GM23338 (cell line): ENCODE results near the gene GRIK4. TPM values are rescaled to one million over a fixed set of nuclear protein-coding genes. Genes with fewer than 3 reads are reported as not detected.

Source experiments
- ATAC-seq: fragments of 200-7000 bp; cut with Tn5 transposase; 3 replicates; pipeline ENCODE4 v1.9.1; 2020
- DNase-seq: peaks from one replicate; pipeline ENCODE4 v3.0.0-alpha.2; 2015; ENCODE audit warnings: low spot score
- H2AFZ ChIP-seq: fragments of 200-600 bp; sonication (generic); 2 replicates; pipeline ENCODE4 v1.8.0; 2016; ENCODE audit warnings: antibody characterized with exemption, mild to moderate bottlenecking, moderate library complexity
- H3F3A ChIP-seq: fragments of 200-600 bp; sonication (generic); replicated peaks from 2 replicates; pipeline ENCODE4 v1.8.0; 2017; ENCODE audit warnings: antibody characterized with exemption, mixed run types, low read depth
- H3K27ac ChIP-seq: fragments of 200-600 bp; sonication (generic); 2 replicates; pipeline ENCODE4 v1.6.1; 2016; ENCODE audit warnings: low read depth
- H3K27me3 ChIP-seq: fragments of 200-600 bp; sonication (generic); 2 replicates; pipeline ENCODE4 v1.8.0; 2016; ENCODE audit warnings: mild to moderate bottlenecking, mixed run types, moderate library complexity; ENCODE audit not compliant: insufficient read depth
- H3K36me3 ChIP-seq: fragments of 200-600 bp; sonication (generic); 2 replicates; pipeline ENCODE4 v1.8.0; 2016; ENCODE audit warnings: mild to moderate bottlenecking; ENCODE audit not compliant: insufficient read depth
- H3K4me1 ChIP-seq: fragments of 200-600 bp; sonication (generic); 2 replicates; pipeline ENCODE4 v1.8.0; 2016; ENCODE audit warnings: mild to moderate bottlenecking, moderate library complexity; ENCODE audit not compliant: insufficient read depth
- H3K4me2 ChIP-seq: fragments of 200-600 bp; sonication (generic); 2 replicates; pipeline ENCODE4 v1.7.1; 2017; ENCODE audit warnings: mixed run types
- H3K4me3 ChIP-seq: fragments of 200-600 bp; sonication (generic); 2 replicates; pipeline ENCODE4 v1.6.1; 2016; ENCODE audit warnings: mixed run types
- H3K79me2 ChIP-seq: fragments of 200-600 bp; sonication (generic); replicated peaks from 2 replicates; pipeline ENCODE4 v1.8.0; 2017; ENCODE audit warnings: mild to moderate bottlenecking; ENCODE audit not compliant: insufficient read depth
- H3K9me2 ChIP-seq: fragments of 200-600 bp; sonication (generic); 2 replicates; pipeline ENCODE4 v1.8.0; 2017; ENCODE audit not compliant: insufficient read depth
- H4K20me1 ChIP-seq: fragments of 200-600 bp; sonication (generic); replicated peaks from 2 replicates; pipeline ENCODE4 v1.8.0; 2017; ENCODE audit warnings: mild to moderate bottlenecking; ENCODE audit not compliant: insufficient read depth
- H3K27ac Mint-ChIP-seq: 2 replicates; pipeline ENCODE4 v1.8.0; 2020; ENCODE audit warnings: inconsistent platforms, mild to moderate bottlenecking, moderate library complexity, mixed read lengths
- H3K27me3 Mint-ChIP-seq: 3 replicates; pipeline ENCODE4 v1.8.0; 2022; ENCODE audit warnings: low read depth, mild to moderate bottlenecking, moderate library complexity, mixed read lengths, inconsistent platforms; ENCODE audit not compliant: insufficient read depth, poor library complexity
- H3K36me3 Mint-ChIP-seq: 3 replicates; pipeline ENCODE4 v1.8.0; 2021; ENCODE audit warnings: low read depth, mild to moderate bottlenecking, inconsistent platforms, moderate library complexity, mixed read lengths
- H3K4me1 Mint-ChIP-seq: 3 replicates; pipeline ENCODE4 v1.8.0; 2020; ENCODE audit warnings: mild to moderate bottlenecking, inconsistent platforms, mixed read lengths
- H3K4me3 Mint-ChIP-seq: 3 replicates; pipeline ENCODE4 v1.8.0; 2021; ENCODE audit warnings: moderate library complexity, mild to moderate bottlenecking, inconsistent platforms, mixed read lengths
- H3K9me3 Mint-ChIP-seq: 3 replicates; pipeline ENCODE4 v1.8.0; 2020; ENCODE audit warnings: moderate library complexity, mild to moderate bottlenecking, inconsistent platforms, mixed read lengths
- EZH2 ChIP-seq: fragments of 200-600 bp; sonication (generic); IDR thresholded peaks from one replicate; pipeline ENCODE4 v1.8.0; 2017; ENCODE audit warnings: antibody characterized with exemption, mild to moderate bottlenecking, low read depth; ENCODE audit not compliant: unreplicated experiment
- EZH2phosphoT487 ChIP-seq: fragments of 200-600 bp; sonication (generic); IDR thresholded peaks from one replicate; pipeline ENCODE4 v1.8.1; 2018; ENCODE audit warnings: antibody characterized with exemption; ENCODE audit not compliant: unreplicated experiment
- JUNB ChIP-seq: IDR thresholded peaks from one replicate; pipeline ENCODE4 v1.6.1; 2016; ENCODE audit warnings: antibody characterized with exemption; ENCODE audit not compliant: unreplicated experiment
- NANOG ChIP-seq: IDR thresholded peaks from 2 replicates; pipeline ENCODE4 v1.6.1; 2016; ENCODE audit warnings: antibody characterized with exemption, borderline replicate concordance
- POLR2AphosphoS5 ChIP-seq: IDR thresholded peaks from 2 replicates; pipeline ENCODE4 v1.6.1; 2016; ENCODE audit warnings: antibody characterized with exemption, low read depth
- STAT1 ChIP-seq: IDR thresholded peaks from one replicate; pipeline ENCODE4 v1.6.1; 2016; ENCODE audit warnings: antibody characterized with exemption; ENCODE audit not compliant: unreplicated experiment
- ZNF114 ChIP-seq: fragments of 250-450 bp; sonication (Bioruptor Pico); IDR thresholded peaks from 2 replicates; pipeline ENCODE4 v1.5.0; 2020; ENCODE audit warnings: mild to moderate bottlenecking, moderate library complexity
- ZNF331 ChIP-seq: fragments of 250-450 bp; sonication (Bioruptor Pico); IDR thresholded peaks from 2 replicates; pipeline ENCODE4 v1.5.0; 2020; ENCODE audit warnings: low read depth, mild to moderate bottlenecking, moderate library complexity
- polyA plus RNA-seq: library from polyadenylated mRNA; unstranded; fragments of >200 nt; fragmentation: Nextera tagmentation; extraction: Ambion mirVana; gene quantifications from 2 replicates; pipeline ENCODE4 v1.2.1, GENCODE V29; 2016
- total RNA-seq: library from RNA; depleted of rRNA; stranded (reverse); fragments of >200 nt; shearing (Covaris generic); gene quantifications from 2 replicates; pipeline ENCODE4 v1.2.3, GENCODE V29; 2014
- TF ChIP-seq, protein P1 (sequence below), 2 experiments: fragments of 200-600 bp in 1 of 2; sonication (generic) in 1 of 2; conservative IDR thresholded peaks; 2 replicates each; pipeline versions ENCODE4 v1.5.1 to v1.6.1; 2016 to 2017; ENCODE audit warnings: antibody characterized with exemption in 2 of 2, low read depth in 2 of 2, mild to moderate bottlenecking in 2 of 2, moderate library complexity in 1 of 2
- TF ChIP-seq, protein P2 (sequence below): IDR thresholded peaks from 2 replicates; pipeline ENCODE4 v1.6.1; 2016; ENCODE audit warnings: antibody characterized with exemption
- TF ChIP-seq, protein P3 (sequence below): fragments of 250-450 bp; sonication (Bioruptor Pico); IDR thresholded peaks from 2 replicates; pipeline ENCODE4 v1.5.0; 2020; ENCODE audit warnings: mild to moderate bottlenecking, moderate library complexity

Gene GRIK4
- total and polyA plus RNA-seq, 2 experiments from 2014 or later: 0.63 to 2.2 TPM

DNA sequence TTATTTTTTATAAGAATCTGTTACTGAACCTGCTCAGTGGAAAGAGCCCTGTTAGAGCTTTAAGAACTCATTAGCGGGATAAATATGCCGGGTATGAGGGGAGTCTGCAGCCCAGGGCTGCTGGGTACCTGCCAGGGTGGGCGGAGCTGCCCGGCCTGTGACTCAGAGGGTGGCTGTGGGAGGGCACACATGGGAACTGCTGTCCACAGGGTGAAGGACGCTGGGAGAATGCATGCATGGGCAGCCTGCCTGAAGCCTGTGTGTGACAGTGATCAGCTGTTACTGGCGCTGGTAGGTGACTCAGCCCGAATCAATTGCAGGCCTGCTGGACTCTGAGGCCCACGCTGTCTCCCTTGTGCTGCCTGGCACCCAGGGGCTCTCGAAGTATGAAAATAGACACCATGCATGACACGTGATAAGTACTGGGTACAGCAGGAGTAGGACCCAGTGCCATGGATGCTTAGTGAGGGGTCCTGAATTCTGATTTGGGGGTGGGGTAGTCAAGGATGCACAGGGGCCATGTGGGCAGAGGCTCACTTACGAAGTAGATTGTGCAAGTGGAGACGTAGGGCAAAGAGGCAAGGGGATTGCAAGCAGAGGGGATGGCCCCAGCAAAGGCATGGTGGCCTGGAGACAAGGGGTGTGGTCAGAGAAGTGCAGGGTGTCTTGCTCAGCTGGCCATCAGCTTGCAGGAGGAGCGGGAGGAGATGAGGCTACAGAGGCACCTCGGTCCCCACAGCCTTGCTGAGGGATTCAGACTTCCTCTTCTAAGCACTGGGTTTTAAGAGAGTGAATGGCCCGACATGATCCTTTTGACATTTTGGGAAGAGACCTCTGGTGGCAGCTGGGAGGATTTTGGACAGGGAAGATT, 36.5 kb downstream of the GRIK4 start:
- no peaks in the 10 kb centered on the region for H3F3A ChIP-seq
- no peaks in the 10 kb centered on the region for H3K9me2 ChIP-seq
- H4K20me1 ChIP-seq: no peaks in the 10 kb centered on the region
- Mint-ChIP-seq H3K9me3 (no peaks in the 10 kb centered on the region), H3K4me1 (peaks cover 54% of the 10 kb centered on the region), H3K27me3 (peaks cover 17% of the 10 kb centered on the region), H3K27ac (no peak overlapping the region; the same call in 1 of the 2 replicates), H3K36me3 (no peaks in the 10 kb centered on the region), H3K4me3 (no peak overlapping the region)
- peak; percentile 59 for DNase-seq
- ATAC-seq: peak; percentile 26
- H3K4me3 ChIP-seq: no peak overlapping the region
- no peak overlapping the region for H2AFZ ChIP-seq
- H3K4me1 ChIP-seq: peaks cover 8% of the 10 kb centered on the region
- TF ChIP-seq POLR2AphosphoS5: no peak
- TF ChIP-seq, protein P1, sequence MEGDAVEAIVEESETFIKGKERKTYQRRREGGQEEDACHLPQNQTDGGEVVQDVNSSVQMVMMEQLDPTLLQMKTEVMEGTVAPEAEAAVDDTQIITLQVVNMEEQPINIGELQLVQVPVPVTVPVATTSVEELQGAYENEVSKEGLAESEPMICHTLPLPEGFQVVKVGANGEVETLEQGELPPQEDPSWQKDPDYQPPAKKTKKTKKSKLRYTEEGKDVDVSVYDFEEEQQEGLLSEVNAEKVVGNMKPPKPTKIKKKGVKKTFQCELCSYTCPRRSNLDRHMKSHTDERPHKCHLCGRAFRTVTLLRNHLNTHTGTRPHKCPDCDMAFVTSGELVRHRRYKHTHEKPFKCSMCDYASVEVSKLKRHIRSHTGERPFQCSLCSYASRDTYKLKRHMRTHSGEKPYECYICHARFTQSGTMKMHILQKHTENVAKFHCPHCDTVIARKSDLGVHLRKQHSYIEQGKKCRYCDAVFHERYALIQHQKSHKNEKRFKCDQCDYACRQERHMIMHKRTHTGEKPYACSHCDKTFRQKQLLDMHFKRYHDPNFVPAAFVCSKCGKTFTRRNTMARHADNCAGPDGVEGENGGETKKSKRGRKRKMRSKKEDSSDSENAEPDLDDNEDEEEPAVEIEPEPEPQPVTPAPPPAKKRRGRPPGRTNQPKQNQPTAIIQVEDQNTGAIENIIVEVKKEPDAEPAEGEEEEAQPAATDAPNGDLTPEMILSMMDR (conservative IDR thresholded peaks at IDR 0.05; ENCODE audit: low read depth in 2 of 2): peak; percentile 37 to 44
- H3K79me2 ChIP-seq: no peaks in the 10 kb centered on the region
- H3K27me3 ChIP-seq: no peaks in the 10 kb centered on the region
- H3K36me3 ChIP-seq: no peaks in the 10 kb centered on the region
- no peak overlapping the region for H3K4me2 ChIP-seq
- H3K27ac ChIP-seq: no peak overlapping the region

DNA sequence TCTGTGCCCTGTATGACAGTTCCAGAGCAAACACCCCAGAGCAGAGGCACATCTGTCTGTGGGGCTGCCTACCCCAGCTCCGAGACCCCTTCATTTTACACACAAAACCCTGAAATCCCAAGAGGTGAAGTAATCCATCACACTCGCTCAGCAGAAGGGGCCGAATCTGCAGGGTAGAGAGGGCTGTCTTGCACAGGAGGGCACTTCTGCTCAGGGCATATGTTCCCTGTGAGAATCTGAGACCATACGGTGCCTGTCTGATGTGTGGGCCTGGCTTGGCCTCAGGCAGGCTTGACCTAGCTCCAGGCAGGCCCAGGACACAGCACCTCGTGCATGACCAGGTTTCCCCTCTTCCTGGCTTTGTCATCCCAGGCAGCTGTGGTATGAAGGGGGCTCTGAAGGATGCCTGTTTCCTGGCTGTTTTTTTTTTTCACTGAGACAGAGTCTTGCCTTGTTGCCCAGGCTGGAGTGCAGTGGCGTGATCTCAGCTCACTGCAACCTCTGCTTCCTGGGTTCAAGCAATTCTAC, 37.2 kb downstream of the GRIK4 start:
- DNase-seq (no peak), ATAC-seq (no peak)
- Histone ChIP-seq H3K9me2 (no peaks in the 10 kb centered on the region), H3K36me3 (no peaks in the 10 kb centered on the region), H4K20me1 (no peaks in the 10 kb centered on the region), H3K4me1 (peaks cover 15% of the 10 kb centered on the region), H3F3A (no peaks in the 10 kb centered on the region), H3K79me2 (no peaks in the 10 kb centered on the region), H3K4me2 (no peak overlapping the region), H3K27me3 (no peaks in the 10 kb centered on the region), H2AFZ (no peak overlapping the region), H3K27ac (no peak overlapping the region), H3K4me3 (no peak overlapping the region)
- no peak overlapping the region for H3K27ac Mint-ChIP-seq
- H3K36me3 Mint-ChIP-seq: no peaks in the 10 kb centered on the region
- H3K4me3 Mint-ChIP-seq: no peak overlapping the region
- peaks cover 17% of the 10 kb centered on the region for H3K27me3 Mint-ChIP-seq
- peaks cover 61% of the 10 kb centered on the region for H3K4me1 Mint-ChIP-seq
- no peaks in the 10 kb centered on the region for H3K9me3 Mint-ChIP-seq
- no peak for TF ChIP-seq NANOG
- TF ChIP-seq, protein P2, sequence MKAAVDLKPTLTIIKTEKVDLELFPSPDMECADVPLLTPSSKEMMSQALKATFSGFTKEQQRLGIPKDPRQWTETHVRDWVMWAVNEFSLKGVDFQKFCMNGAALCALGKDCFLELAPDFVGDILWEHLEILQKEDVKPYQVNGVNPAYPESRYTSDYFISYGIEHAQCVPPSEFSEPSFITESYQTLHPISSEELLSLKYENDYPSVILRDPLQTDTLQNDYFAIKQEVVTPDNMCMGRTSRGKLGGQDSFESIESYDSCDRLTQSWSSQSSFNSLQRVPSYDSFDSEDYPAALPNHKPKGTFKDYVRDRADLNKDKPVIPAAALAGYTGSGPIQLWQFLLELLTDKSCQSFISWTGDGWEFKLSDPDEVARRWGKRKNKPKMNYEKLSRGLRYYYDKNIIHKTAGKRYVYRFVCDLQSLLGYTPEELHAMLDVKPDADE: no peak
- no peak for TF ChIP-seq EZH2phosphoT487
- TF ChIP-seq ZNF114 (CRISPR knock-in tag): no peak
- TF ChIP-seq, protein P3, sequence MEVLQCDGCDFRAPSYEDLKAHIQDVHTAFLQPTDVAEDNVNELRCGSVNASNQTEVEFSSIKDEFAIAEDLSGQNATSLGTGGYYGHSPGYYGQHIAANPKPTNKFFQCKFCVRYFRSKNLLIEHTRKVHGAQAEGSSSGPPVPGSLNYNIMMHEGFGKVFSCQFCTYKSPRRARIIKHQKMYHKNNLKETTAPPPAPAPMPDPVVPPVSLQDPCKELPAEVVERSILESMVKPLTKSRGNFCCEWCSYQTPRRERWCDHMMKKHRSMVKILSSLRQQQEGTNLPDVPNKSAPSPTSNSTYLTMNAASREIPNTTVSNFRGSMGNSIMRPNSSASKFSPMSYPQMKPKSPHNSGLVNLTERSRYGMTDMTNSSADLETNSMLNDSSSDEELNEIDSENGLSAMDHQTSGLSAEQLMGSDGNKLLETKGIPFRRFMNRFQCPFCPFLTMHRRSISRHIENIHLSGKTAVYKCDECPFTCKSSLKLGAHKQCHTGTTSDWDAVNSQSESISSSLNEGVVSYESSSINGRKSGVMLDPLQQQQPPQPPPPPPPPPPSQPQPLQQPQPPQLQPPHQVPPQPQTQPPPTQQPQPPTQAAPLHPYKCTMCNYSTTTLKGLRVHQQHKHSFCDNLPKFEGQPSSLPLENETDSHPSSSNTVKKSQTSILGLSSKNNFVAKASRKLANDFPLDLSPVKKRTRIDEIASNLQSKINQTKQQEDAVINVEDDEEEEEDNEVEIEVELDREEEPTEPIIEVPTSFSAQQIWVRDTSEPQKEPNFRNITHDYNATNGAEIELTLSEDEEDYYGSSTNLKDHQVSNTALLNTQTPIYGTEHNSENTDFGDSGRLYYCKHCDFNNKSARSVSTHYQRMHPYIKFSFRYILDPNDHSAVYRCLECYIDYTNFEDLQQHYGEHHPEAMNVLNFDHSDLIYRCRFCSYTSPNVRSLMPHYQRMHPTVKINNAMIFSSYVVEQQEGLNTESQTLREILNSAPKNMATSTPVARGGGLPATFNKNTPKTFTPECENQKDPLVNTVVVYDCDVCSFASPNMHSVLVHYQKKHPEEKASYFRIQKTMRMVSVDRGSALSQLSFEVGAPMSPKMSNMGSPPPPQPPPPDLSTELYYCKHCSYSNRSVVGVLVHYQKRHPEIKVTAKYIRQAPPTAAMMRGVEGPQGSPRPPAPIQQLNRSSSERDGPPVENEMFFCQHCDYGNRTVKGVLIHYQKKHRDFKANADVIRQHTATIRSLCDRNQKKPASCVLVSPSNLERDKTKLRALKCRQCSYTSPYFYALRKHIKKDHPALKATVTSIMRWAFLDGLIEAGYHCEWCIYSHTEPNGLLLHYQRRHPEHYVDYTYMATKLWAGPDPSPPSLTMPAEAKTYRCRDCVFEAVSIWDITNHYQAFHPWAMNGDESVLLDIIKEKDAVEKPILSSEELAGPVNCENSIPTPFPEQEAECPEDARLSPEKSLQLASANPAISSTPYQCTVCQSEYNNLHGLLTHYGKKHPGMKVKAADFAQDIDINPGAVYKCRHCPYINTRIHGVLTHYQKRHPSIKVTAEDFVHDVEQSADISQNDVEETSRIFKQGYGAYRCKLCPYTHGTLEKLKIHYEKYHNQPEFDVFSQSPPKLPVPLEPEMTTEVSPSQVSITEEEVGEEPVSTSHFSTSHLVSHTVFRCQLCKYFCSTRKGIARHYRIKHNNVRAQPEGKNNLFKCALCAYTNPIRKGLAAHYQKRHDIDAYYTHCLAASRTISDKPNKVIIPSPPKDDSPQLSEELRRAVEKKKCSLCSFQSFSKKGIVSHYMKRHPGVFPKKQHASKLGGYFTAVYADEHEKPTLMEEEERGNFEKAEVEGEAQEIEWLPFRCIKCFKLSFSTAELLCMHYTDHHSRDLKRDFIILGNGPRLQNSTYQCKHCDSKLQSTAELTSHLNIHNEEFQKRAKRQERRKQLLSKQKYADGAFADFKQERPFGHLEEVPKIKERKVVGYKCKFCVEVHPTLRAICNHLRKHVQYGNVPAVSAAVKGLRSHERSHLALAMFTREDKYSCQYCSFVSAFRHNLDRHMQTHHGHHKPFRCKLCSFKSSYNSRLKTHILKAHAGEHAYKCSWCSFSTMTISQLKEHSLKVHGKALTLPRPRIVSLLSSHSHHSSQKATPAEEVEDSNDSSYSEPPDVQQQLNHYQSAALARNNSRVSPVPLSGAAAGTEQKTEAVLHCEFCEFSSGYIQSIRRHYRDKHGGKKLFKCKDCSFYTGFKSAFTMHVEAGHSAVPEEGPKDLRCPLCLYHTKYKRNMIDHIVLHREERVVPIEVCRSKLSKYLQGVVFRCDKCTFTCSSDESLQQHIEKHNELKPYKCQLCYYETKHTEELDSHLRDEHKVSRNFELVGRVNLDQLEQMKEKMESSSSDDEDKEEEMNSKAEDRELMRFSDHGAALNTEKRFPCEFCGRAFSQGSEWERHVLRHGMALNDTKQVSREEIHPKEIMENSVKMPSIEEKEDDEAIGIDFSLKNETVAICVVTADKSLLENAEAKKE (CRISPR knock-in tag): no peak
- no peak for TF ChIP-seq ZNF331 (CRISPR knock-in tag)
- TF ChIP-seq POLR2AphosphoS5: no peak
- no peak for TF ChIP-seq JUNB
- no peak for TF ChIP-seq EZH2
- TF ChIP-seq STAT1: no peak
